ENCODE measurements around the gene IBSP.

The IBSP gene

DNA sequence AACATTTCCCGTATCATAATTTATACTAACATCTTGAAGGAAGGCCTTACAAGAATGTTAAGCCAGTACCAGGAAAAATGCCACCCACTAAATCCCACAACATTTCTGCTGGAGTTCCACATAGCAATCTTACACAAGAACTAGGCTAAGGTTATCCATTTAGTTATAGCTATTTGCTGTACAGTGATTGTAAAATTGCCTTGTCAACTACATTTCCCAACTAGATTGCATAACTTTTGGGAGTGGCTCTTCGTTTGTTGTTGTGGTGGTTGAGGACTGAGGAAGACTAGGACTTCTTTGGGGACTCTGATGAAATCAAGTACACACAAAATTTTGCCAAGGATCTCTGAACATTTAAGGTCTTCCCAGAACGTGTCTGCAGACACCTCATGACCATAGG, 8.0 kb downstream of the IBSP start:
- no peaks in the 10 kb centered on the region for H3K27me3 ChIP-seq (ENCODE audit: insufficient read depth, low read length)
- H3K18ac ChIP-seq (ENCODE audit: low read length), result no peak overlapping the region
- H2AFZ ChIP-seq (ENCODE audit: insufficient read depth, low read length, poor library complexity), result no peak overlapping the region
- H4K8ac ChIP-seq (ENCODE audit: low read depth, low read length), result no peak overlapping the region
- H3K9me3 ChIP-seq (ENCODE audit: insufficient read depth, low read depth, low read length), result no peaks in the 10 kb centered on the region
- no peak overlapping the region for H2BK120ac ChIP-seq (ENCODE audit: insufficient read depth, low read length, poor library complexity)
- H3K4me1 ChIP-seq (ENCODE audit: control insufficient read depth in 1 of 2, insufficient read depth in 2 of 2, low read length in 2 of 2), result no peaks in the 10 kb centered on the region
- no peak overlapping the region for H3K9ac ChIP-seq (ENCODE audit: low read length)
- H3K23ac ChIP-seq (ENCODE audit: low read length), result no peak overlapping the region
- no peaks in the 10 kb centered on the region for H3K79me1 ChIP-seq (ENCODE audit: low read length)
- H3K14ac ChIP-seq (ENCODE audit: low read length), result no peak overlapping the region
- no peak overlapping the region for H3K27ac ChIP-seq (ENCODE audit: low read depth, low read length)
- H4K91ac ChIP-seq (ENCODE audit: low read depth, low read length), result no peak overlapping the region
- DNase-seq, result peak; percentile 1 to 74
- no peak overlapping the region for H2AK5ac ChIP-seq (ENCODE audit: low read length)
- no peaks in the 10 kb centered on the region for H3K79me2 ChIP-seq (ENCODE audit: control insufficient read depth, insufficient read depth, low read length, poor library complexity)
- H3K36me3 ChIP-seq (ENCODE audit: control insufficient read depth in 1 of 2, insufficient read depth in 2 of 2, low read length in 2 of 2), result no peaks in the 10 kb centered on the region
- H4K12ac ChIP-seq (ENCODE audit: low read depth, low read length), result no peak overlapping the region
- no peak overlapping the region for H2BK5ac ChIP-seq (ENCODE audit: low read depth, low read length, poor library complexity)
- H2BK12ac ChIP-seq (ENCODE audit: low read length), result no peak overlapping the region
- no peak overlapping the region for H3K4me3 ChIP-seq (ENCODE audit: low read depth, low read length)
- H3K4me2 ChIP-seq (ENCODE audit: low read length), result no peak overlapping the region
- H3K4ac ChIP-seq (ENCODE audit: low read depth, low read length), result no peak overlapping the region
- no CpG with 5 or more reads among the region's 3 CpGs for WGBS (ENCODE audit: extremely low coverage, insufficient coverage, insufficient read length)

DNA sequence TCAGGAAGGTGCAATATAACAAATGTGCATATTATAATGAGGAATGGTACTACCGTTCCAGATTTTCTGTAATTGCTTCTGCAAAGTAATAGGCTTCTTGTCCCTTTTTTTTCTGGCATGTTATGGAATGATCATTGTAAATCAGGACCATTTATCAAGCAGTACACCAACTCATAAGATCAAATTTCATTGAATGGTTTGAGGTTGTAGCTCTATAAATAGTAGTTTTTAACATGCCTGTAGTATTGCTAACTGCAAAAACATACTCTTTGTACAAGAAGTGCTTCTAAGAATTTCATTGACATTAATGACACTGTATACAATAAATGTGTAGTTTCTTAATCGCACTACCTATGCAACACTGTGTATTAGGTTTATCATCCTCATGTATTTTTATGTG, 12.6 kb downstream of the IBSP start:
- no CpG with 5 or more reads among the region's 2 CpGs for WGBS (ENCODE audit: extremely low coverage, insufficient coverage, insufficient read length)
- Histone ChIP-seq H4K8ac (ENCODE audit: low read depth, low read length) (no peak overlapping the region), H2BK5ac (ENCODE audit: low read depth, low read length, poor library complexity) (no peak overlapping the region), H2AFZ (ENCODE audit: insufficient read depth, low read length, poor library complexity) (no peak overlapping the region), H3K4me3 (ENCODE audit: low read depth, low read length) (no peak overlapping the region), H3K9ac (ENCODE audit: low read length) (no peak overlapping the region), H3K9me3 (ENCODE audit: insufficient read depth, low read depth, low read length) (no peaks in the 10 kb centered on the region), H3K27me3 (ENCODE audit: insufficient read depth, low read length) (no peaks in the 10 kb centered on the region), H3K36me3 (ENCODE audit: control insufficient read depth in 1 of 2, insufficient read depth in 2 of 2, low read length in 2 of 2) (no peaks in the 10 kb centered on the region), H3K79me2 (ENCODE audit: control insufficient read depth, insufficient read depth, low read length, poor library complexity) (no peaks in the 10 kb centered on the region), H3K4me2 (ENCODE audit: low read length) (no peak overlapping the region), H3K14ac (ENCODE audit: low read length) (no peak overlapping the region), H3K4ac (ENCODE audit: low read depth, low read length) (no peak overlapping the region), H3K79me1 (ENCODE audit: low read length) (no peaks in the 10 kb centered on the region), H2BK12ac (ENCODE audit: low read length) (no peak overlapping the region), H3K23ac (ENCODE audit: low read length) (no peak overlapping the region), H2AK5ac (ENCODE audit: low read length) (no peak overlapping the region), H3K18ac (ENCODE audit: low read length) (no peak overlapping the region), H2BK120ac (ENCODE audit: insufficient read depth, low read length, poor library complexity) (no peak overlapping the region), H4K91ac (ENCODE audit: low read depth, low read length) (no peak overlapping the region), H3K27ac (ENCODE audit: low read depth, low read length) (no peak overlapping the region), H3K4me1 (ENCODE audit: control insufficient read depth in 1 of 2, insufficient read depth in 2 of 2, low read length in 2 of 2) (no peaks in the 10 kb centered on the region), H4K12ac (ENCODE audit: low read depth, low read length) (no peak overlapping the region)
- DNase-seq, result no peak

DNA sequence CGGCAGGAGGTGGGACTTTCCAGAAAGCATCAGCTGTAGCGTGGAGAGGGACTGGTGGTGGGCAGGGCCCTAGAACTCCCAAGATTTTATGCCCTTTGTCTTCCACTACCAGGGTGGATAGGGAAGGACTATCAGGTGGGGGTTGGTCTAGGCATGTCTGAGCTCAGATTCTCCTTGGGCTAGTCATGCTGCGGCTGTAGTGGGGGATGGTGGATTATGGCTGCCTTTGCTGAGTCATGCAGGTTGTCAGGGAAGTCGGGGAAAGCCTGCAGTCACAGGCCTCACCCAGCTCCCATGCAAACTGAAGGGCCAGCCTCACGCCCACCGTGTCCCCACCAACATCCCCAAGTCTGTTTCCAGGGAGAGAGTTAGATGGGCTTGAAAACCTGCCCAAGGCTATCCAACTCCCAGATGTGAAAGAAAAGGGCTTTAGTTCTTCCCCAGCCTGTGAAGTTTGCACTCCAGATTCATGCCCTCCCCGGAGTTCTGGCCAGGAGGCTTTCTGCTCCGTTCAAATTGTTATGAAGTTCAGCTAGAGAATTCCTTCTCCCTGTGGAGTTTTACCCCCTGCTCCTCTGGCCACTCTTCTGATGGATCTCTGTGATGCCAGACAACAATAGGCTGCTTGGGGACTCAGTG, 20.0 kb downstream of the IBSP start:
- Histone ChIP-seq H4K8ac (ENCODE audit: low read depth, low read length) (peak overlapping the region; percentile 31), H3K79me1 (ENCODE audit: low read length) (peaks cover 6% of the 10 kb centered on the region), H3K18ac (ENCODE audit: low read length) (no peak overlapping the region), H2BK12ac (ENCODE audit: low read length) (peak overlapping the region; percentile 33), H2AFZ (ENCODE audit: insufficient read depth, low read length, poor library complexity) (peak overlapping the region; percentile 25), H3K4me1 (ENCODE audit: control insufficient read depth in 1 of 2, insufficient read depth in 2 of 2, low read length in 2 of 2) (peaks cover 4 to 5% of the 10 kb centered on the region in 2 experiments), H3K4me2 (ENCODE audit: low read length) (no peak overlapping the region), H3K9me3 (ENCODE audit: insufficient read depth, low read depth, low read length) (peaks cover 7% of the 10 kb centered on the region), H3K27me3 (ENCODE audit: insufficient read depth, low read length) (no peaks in the 10 kb centered on the region), H4K12ac (ENCODE audit: low read depth, low read length) (no peak overlapping the region), H3K4ac (ENCODE audit: low read depth, low read length) (peak overlapping the region; percentile 60), H3K23ac (ENCODE audit: low read length) (no peak overlapping the region), H3K9ac (ENCODE audit: low read length) (no peak overlapping the region), H3K4me3 (ENCODE audit: low read depth, low read length) (no peak overlapping the region), H3K27ac (ENCODE audit: low read depth, low read length) (no peak overlapping the region), H3K14ac (ENCODE audit: low read length) (no peak overlapping the region), H2BK5ac (ENCODE audit: low read depth, low read length, poor library complexity) (no peak overlapping the region), H3K36me3 (ENCODE audit: control insufficient read depth in 1 of 2, insufficient read depth in 2 of 2, low read length in 2 of 2) (no peaks in the 10 kb centered on the region), H2AK5ac (ENCODE audit: low read length) (no peak overlapping the region), H4K91ac (ENCODE audit: low read depth, low read length) (peak overlapping the region; percentile 81), H3K79me2 (ENCODE audit: control insufficient read depth, insufficient read depth, low read length, poor library complexity) (no peaks in the 10 kb centered on the region), H2BK120ac (ENCODE audit: insufficient read depth, low read length, poor library complexity) (peak overlapping the region; percentile 75)
- peak; percentile 50 to 56 for DNase-seq
- no CpG with 5 or more reads among the region's 8 CpGs for WGBS (ENCODE audit: extremely low coverage, insufficient coverage, insufficient read length)

DNA sequence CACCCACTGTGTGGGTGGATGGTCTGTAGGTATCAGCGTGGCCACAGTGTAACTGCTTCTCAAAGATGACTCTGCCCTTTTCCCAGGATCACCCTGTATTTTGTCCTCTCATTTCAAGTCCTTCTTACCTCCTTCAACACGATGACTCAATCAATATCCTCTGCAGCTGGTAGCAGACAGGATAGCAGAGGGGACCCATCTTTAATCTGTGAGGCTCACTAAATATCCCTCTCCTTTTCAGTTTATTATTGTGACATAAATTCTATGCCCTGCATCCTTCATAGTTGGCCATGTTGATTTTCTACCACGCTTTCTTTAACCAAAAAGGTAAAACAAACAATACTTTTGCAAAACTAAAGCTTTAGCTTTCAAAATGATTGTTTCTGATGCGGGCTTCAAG, 23.8 kb downstream of the IBSP start:
- no peak overlapping the region for H3K4me2 ChIP-seq (ENCODE audit: low read length)
- no peak overlapping the region for H3K18ac ChIP-seq (ENCODE audit: low read length)
- H4K91ac ChIP-seq (ENCODE audit: low read depth, low read length), result no peak overlapping the region
- H2BK5ac ChIP-seq (ENCODE audit: low read depth, low read length, poor library complexity), result no peak overlapping the region
- peaks cover 7% of the 10 kb centered on the region for H3K9me3 ChIP-seq (ENCODE audit: insufficient read depth, low read depth, low read length)
- H3K27me3 ChIP-seq (ENCODE audit: insufficient read depth, low read length), result no peaks in the 10 kb centered on the region
- peaks cover 6% of the 10 kb centered on the region for H3K79me1 ChIP-seq (ENCODE audit: low read length)
- H4K8ac ChIP-seq (ENCODE audit: low read depth, low read length), result no peak overlapping the region
- no peak overlapping the region for H2BK120ac ChIP-seq (ENCODE audit: insufficient read depth, low read length, poor library complexity)
- no peak overlapping the region for H2AK5ac ChIP-seq (ENCODE audit: low read length)
- H3K36me3 ChIP-seq (ENCODE audit: control insufficient read depth in 1 of 2, insufficient read depth in 2 of 2, low read length in 2 of 2), result no peaks in the 10 kb centered on the region
- no CpG with 5 or more reads among the region's 4 CpGs for WGBS (ENCODE audit: extremely low coverage, insufficient coverage, insufficient read length)
- H3K23ac ChIP-seq (ENCODE audit: low read length), result no peak overlapping the region
- no peak overlapping the region for H4K12ac ChIP-seq (ENCODE audit: low read depth, low read length)
- no peak overlapping the region for H3K9ac ChIP-seq (ENCODE audit: low read length)
- H3K79me2 ChIP-seq (ENCODE audit: control insufficient read depth, insufficient read depth, low read length, poor library complexity), result no peaks in the 10 kb centered on the region
- H2BK12ac ChIP-seq (ENCODE audit: low read length), result no peak overlapping the region
- no peak overlapping the region for H3K14ac ChIP-seq (ENCODE audit: low read length)
- H2AFZ ChIP-seq (ENCODE audit: insufficient read depth, low read length, poor library complexity), result no peak overlapping the region
- DNase-seq, result no peak
- H3K4me1 ChIP-seq (ENCODE audit: control insufficient read depth in 1 of 2, insufficient read depth in 2 of 2, low read length in 2 of 2), result peaks cover 4 to 5% of the 10 kb centered on the region in 2 experiments
- H3K4me3 ChIP-seq (ENCODE audit: low read depth, low read length), result no peak overlapping the region
- H3K27ac ChIP-seq (ENCODE audit: low read depth, low read length), result no peak overlapping the region
- H3K4ac ChIP-seq (ENCODE audit: low read depth, low read length), result no peak overlapping the region
